ENCODE results near the gene ELF2.
"Not testable (repeated sequence)": the region's sequence is repeated elsewhere in the genome, so short reads cannot be mapped to it uniquely, and the experiment has no call there.

The ELF2 gene

GRCh38 chr4:139021071-139021470, 155.9 kb downstream of the ELF2 start:
- DNase-seq (ENCODE audit: low read depth), result not testable (repeated sequence)

DNA sequence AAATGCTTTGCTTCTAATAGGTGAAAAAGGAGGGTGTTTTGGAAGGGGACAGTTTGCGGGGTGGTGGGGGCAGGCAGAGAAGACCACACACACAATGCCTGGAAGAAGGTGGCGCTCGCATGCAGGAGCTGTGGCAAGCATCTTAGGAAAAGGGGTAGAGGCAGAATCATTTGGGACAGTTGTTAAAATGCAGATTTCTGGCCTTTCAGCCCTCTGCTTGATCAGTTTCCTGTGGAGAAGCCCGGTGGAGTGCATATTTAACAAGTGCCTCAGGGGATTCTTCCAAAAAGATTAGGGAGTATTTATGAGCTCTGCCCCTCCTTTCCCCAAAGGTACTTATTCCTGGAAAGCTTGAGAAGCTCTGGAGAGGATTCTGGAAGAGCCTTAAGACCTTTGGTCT, 156.6 kb downstream of the ELF2 start:
- no peak for DNase-seq (ENCODE audit: low read depth)

DNA sequence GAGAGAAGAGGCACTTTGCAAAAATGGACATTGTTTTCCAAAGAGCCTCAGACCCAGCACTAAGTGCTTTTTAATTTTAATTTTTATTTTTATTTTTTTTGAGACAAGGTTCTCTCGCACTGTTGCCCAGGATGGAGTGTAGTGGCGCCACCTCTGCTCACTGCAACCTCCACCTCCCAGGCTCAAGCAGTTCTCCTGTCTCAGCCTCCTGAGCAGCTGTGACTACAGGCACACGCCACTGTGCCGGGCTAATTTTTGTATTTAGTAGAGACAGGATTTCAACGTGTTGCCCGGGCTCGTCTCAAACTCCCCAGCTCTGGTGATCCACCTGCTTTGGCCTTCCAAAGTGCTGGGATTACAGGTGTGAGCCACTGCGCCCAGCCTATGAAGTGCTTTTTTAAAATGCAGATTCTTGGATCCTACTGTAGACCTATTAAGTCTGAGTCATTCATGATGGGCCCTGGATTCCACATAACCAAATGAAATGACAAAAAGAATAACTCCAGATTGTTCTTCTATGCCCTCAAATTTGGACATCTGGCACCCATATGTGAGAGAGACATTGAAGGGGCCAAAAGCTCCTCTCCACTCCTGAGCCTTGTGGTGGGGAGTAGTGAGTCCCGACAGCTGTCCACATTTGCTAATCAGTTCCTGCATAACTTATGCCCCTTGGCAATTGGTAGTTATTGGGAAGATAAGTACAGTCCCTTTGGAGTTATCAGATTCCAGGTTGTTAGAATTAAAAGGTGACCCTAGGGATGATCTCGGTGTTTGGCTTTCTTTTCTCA, 157.9 kb downstream of the ELF2 start:
- DNase-seq (ENCODE audit: low read depth), result peak; percentile 79

GRCh38 chr4:139018501-139018900, 158.5 kb downstream of the ELF2 start:
- DNase-seq (ENCODE audit: low read depth), result no peak

GRCh38 chr4:139017861-139018260, 159.2 kb downstream of the ELF2 start:
- no peak for DNase-seq (ENCODE audit: low read depth)

DNA sequence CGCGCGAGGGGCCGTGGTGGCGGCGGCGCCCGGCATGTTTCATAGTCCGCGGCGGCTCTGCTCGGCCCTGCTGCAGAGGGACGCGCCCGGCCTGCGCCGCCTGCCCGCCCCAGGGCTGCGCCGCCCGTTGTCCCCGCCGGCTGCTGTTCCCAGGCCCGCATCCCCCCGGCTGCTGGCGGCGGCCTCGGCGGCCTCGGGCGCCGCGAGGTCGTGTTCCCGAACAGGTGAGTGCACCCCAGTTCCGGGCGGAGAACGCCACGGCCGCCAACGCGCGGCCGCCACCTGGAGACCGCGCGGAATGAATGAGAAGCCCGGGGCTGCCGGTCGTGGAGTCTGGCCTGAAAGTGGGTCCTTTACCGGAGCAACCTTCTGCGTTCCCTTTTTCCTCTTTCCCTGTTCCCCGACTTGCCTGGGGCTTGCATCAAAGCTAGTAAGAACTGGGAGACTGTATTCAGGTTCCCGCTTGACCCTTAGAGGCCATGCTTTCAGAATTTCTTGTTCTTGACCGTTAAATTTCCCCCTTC, 161.0 kb downstream of the ELF2 start:
- no peak for DNase-seq (ENCODE audit: low read depth)

DNA sequence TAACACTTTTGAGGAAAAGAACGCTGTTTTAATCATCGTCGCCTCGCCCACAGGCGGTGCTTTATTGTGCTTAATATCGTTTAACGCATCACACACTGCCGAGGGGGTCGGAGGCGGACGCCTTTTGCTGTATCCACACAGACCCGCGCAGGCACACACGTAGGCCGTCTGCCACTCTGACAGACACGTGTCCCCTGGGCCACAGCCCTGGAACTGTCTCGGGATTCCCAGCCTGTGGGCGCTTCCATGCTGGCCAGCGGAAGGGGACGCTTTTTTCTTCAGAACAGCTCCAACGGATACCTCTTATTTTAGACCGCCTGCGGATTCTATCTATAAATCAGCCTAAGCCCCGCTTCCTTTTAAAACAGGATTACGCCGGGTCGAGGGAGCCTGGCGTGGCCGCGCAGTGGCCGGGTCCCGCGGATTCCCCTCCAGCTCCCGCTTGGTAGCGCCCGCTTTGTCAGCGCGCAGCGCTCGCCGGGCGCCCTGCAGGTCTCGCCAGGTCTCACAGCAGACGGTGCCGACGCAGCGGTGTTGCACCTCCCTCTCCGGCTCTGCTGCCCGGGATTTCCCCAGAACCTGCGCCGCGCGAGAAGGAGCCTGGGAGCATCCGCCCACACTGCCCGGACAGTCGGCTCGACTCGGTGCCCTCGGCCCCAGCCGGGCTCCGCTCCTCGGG, 161.6 kb downstream of the ELF2 start, which contains the start of gene NOCT:
Gene NOCT, plus strand, starts transcription at position 513 of the 679 bp plus-strand sequence. CDS start 201 bp downstream, outside the sequence.
- DNase-seq (ENCODE audit: low read depth), result peak; percentile 86

- peak; percentile 76 for DNase-seq (ENCODE audit: low read depth)
Observed at GRCh38 chr4:139014371-139015268, 162.4 kb downstream of the ELF2 start.

DNA sequence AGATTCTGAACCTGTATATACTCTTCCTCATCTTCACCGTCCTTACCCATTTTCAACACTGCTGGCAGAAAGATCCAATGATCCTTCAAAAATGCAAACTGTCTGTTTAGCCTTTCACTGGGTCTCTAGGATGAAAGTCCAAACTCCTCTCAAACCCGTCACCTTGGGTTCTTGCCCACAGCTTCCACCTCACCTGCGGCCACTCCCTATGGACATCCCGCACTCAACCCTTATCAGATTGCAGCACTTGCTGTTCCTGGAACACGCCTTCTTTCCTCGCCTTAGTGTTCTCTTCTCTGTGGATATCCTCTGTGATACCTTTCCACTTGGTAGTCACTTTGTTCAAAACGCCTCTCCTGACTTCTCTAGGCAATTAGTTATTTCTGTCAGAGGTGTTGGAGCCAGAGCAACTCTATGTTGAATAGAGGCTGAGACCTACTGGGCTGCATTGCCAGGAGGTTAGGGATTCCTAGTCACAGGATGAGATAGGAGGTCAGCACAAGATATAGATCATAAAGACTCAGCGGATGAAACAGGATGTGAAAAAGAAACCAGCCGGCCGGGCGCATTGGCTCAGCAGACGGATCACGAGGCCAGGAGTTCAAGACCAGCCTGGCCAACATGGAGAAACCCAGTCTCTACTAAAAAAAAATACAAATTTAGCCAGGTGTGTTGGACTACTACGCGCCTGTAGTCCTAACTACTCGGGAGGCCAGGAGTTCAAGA, 165.6 kb downstream of the ELF2 start:
- DNase-seq (ENCODE audit: low read depth), result no peak

DNA sequence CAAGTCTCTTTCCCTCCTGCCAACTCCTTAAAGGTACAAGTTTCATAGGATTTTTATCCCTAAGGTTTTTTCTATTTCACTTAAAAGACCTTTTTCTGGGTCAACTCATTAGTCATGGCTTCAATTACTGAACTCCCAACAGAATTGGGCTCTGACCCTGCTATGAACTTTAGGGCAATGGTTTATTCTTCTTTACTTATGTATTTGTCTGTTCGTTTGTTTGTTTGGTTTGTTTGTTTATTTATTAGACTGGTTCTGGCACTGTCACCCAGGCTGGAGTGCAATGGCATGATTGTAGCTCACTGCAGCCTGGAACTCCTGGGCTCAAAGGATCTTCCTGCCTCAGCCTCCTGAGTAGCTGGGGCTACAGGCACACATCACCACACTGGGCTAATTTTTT, 167.3 kb downstream of the ELF2 start:
- DNase-seq (ENCODE audit: low read depth), result no peak

DNA sequence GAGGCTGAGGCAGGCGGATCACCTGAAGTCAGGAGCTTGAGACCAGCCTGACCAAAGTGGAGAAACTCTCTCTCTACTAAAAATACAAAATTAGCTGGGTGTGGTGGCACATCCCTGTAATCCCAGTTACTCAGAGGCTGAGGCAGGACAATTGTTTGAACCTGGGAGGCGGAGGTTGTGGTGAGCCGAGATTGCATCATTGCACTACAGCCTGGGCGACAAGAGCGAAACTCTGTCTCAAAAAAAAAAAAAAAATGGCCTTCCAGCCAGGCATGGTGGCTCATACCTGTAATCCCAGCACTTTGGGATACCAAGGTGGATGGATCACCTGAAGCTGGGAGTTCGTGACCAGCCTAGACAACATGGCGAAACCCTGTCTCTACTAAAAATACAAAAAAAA, 168.7 kb downstream of the ELF2 start:
- not testable (repeated sequence) for DNase-seq (ENCODE audit: low read depth)

GRCh38 chr4:139007640-139008039, 169.4 kb downstream of the ELF2 start:
- DNase-seq (ENCODE audit: low read depth), result no peak

All from fibroblast of gingiva (primary cell).